ENCODE results near the gene ANKRD26. TPM values are rescaled to one million over a fixed set of nuclear protein-coding genes. Genes with fewer than 3 reads are reported as not detected.

The ANKRD26 gene
- total and polyA plus RNA-seq, 2 donors (not counting 1 experiment from before 2014, with no cell fraction given): 0.67 to 10.5 TPM

DNA sequence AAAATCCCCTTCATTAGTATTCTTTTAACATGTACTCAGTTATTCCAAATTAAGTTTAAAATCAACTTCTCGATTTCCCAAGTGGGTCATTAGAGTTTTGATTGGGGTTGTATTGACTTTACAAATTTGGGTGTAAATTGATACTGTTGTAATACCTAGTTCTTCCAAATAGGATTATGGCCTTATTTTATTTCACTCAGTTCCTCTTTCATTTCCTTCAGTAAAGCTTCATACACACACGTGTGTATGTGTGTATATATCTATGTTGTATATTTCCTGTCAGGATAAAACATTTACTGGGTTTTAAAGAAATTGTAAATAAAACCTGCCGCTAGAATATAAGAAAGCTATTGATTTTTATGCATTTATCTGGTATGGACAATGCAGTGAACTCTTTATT lies 38.0 kb upstream of the ANKRD26 start:
- no peaks in the 10 kb centered on the region for H3K9me3 Mint-ChIP-seq (ENCODE audit: insufficient read depth)
- ChIA-PET CTCF (interaction anchor here (0.6 kb wide), 1 partner anchor 1190 kb away, joined by 5 read pairs; no protein-coding TSS in a partner anchor), POLR2A (no interaction called here)
- Histone ChIP-seq H3K4me2 (replicated peaks; ENCODE audit: low read depth, low read length, poor library complexity, severe bottlenecking) (no peak overlapping the region), H3K27ac (ENCODE audit: low read length in 2 of 2) (peak overlapping the region in 1 of 2 donors; percentile 5), H3K4me3 (ENCODE audit: control extremely low read depth in 1 of 5, extremely low read depth in 1 of 5, insufficient read depth in 1 of 5, low read depth in 2 of 5, low read length in 4 of 5) (no peak overlapping the region), H3K4me1 (ENCODE audit: control insufficient read depth in 2 of 2, insufficient read depth in 2 of 2, low read length in 2 of 2) (peaks cover 0 to 6% of the 10 kb centered on the region in 2 donors), H3K79me2 (ENCODE audit: control insufficient read depth, insufficient read depth, low read length) (peaks cover 6% of the 10 kb centered on the region), H4K20me1 (ENCODE audit: control insufficient read depth, insufficient read depth, low read length, poor library complexity, severe bottlenecking) (no peaks in the 10 kb centered on the region), H3K36me3 (replicated peaks in 1 of 2; ENCODE audit: control extremely low read depth in 1 of 2, control insufficient read depth in 1 of 2, extremely low read depth in 1 of 2, insufficient read depth in 2 of 2, low read length in 1 of 2) (peaks cover 13 to 50% of the 10 kb centered on the region in 2 experiments), H3K9me3 (ENCODE audit: control extremely low read depth in 1 of 3, control insufficient read depth in 2 of 3, insufficient read depth in 1 of 3, low read length in 2 of 3) (no peaks in the 10 kb centered on the region), H3K27me3 (replicated peaks in 1 of 4; ENCODE audit: control extremely low read depth in 1 of 4, control insufficient read depth in 3 of 4, insufficient read depth in 4 of 4, low read length in 3 of 4) (no peaks in the 10 kb centered on the region), H2AFZ (ENCODE audit: insufficient read depth, low read depth, low read length, poor library complexity, severe bottlenecking) (no peak overlapping the region), H3K9ac (ENCODE audit: low read length) (no peak overlapping the region)
- H3K4me3 Mint-ChIP-seq: no peak overlapping the region
- no peaks in the 10 kb centered on the region for H3K27me3 Mint-ChIP-seq
- ATAC-seq (ENCODE audit: low read depth) (no peak), DNase-seq (no peak)
- TF ChIP-seq, protein P1, sequence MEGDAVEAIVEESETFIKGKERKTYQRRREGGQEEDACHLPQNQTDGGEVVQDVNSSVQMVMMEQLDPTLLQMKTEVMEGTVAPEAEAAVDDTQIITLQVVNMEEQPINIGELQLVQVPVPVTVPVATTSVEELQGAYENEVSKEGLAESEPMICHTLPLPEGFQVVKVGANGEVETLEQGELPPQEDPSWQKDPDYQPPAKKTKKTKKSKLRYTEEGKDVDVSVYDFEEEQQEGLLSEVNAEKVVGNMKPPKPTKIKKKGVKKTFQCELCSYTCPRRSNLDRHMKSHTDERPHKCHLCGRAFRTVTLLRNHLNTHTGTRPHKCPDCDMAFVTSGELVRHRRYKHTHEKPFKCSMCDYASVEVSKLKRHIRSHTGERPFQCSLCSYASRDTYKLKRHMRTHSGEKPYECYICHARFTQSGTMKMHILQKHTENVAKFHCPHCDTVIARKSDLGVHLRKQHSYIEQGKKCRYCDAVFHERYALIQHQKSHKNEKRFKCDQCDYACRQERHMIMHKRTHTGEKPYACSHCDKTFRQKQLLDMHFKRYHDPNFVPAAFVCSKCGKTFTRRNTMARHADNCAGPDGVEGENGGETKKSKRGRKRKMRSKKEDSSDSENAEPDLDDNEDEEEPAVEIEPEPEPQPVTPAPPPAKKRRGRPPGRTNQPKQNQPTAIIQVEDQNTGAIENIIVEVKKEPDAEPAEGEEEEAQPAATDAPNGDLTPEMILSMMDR (IDR thresholded peaks at IDR 0.05): no peak
- TF ChIP-seq EZH2 (IDR thresholded peaks at IDR 0.05; ENCODE audit: borderline replicate concordance, insufficient read depth, low read depth, low read length, poor library complexity, severe bottlenecking): no peak
- H3K27ac Mint-ChIP-seq: peak overlapping the region; percentile 2
- intact Hi-C loops (cut with micrococcal nuclease): no loop called here
- WGBS (ENCODE audit: insufficient coverage): no CpG with 5 or more reads among the region's 3 CpGs
- H3K4me1 Mint-ChIP-seq: peaks cover 9% of the 10 kb centered on the region

DNA sequence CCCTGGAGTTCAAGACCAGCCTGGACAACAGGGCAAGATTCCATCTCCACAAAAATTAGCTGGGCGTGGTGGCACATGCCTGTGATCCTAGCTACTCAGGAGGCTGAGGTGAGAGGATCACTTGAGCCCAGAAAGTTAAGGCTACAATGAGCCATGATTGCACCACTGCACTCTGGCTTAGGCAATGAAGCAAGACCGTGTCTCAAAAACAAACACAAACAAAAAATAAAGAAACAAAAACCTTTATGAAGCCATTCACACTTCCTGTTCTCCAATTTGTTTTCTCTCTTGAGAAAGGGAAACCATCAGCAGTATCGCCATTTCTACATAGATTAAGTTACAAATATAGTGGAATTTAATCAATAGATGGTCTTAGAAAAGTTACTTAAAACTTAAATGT lies 34.1 kb upstream of the ANKRD26 start:
- no peak for TF ChIP-seq EZH2 (IDR thresholded peaks at IDR 0.05; ENCODE audit: borderline replicate concordance, insufficient read depth, low read depth, low read length, poor library complexity, severe bottlenecking)
- TF ChIP-seq, protein P1 (IDR thresholded peaks at IDR 0.05): no peak
- H2AFZ ChIP-seq (ENCODE audit: insufficient read depth, low read depth, low read length, poor library complexity, severe bottlenecking): no peak overlapping the region
- H3K27ac ChIP-seq (ENCODE audit: low read length in 2 of 2): no peak overlapping the region
- H3K4me3 ChIP-seq (ENCODE audit: control extremely low read depth in 1 of 5, extremely low read depth in 1 of 5, insufficient read depth in 1 of 5, low read depth in 2 of 5, low read length in 4 of 5): no peak overlapping the region
- H3K27me3 ChIP-seq (replicated peaks in 1 of 4; ENCODE audit: control extremely low read depth in 1 of 4, control insufficient read depth in 3 of 4, insufficient read depth in 4 of 4, low read length in 3 of 4): no peaks in the 10 kb centered on the region
- H3K4me1 ChIP-seq (ENCODE audit: control insufficient read depth in 2 of 2, insufficient read depth in 2 of 2, low read length in 2 of 2): peaks cover 0 to 6% of the 10 kb centered on the region in 2 donors
- H4K20me1 ChIP-seq (ENCODE audit: control insufficient read depth, insufficient read depth, low read length, poor library complexity, severe bottlenecking): no peaks in the 10 kb centered on the region
- Mint-ChIP-seq H3K9me3 (ENCODE audit: insufficient read depth) (no peaks in the 10 kb centered on the region), H3K27ac (no peak overlapping the region), H3K27me3 (no peaks in the 10 kb centered on the region), H3K4me1 (peaks cover 9% of the 10 kb centered on the region), H3K4me3 (no peak overlapping the region)
- intact Hi-C loops (cut with micrococcal nuclease): no loop called here
- DNase-seq: no peak
- no peak overlapping the region for H3K9ac ChIP-seq (ENCODE audit: low read length)
- ATAC-seq (ENCODE audit: low read depth): no peak
- CTCF ChIA-PET: interaction anchor here (0.5 kb wide), 1 partner anchor 373 kb away, joined by 3 read pairs; no protein-coding TSS in a partner anchor
- 100% methylated on average over 1 of the region's 3 CpGs for WGBS (ENCODE audit: insufficient coverage)
- POLR2A ChIA-PET: no interaction called here
- H3K79me2 ChIP-seq (ENCODE audit: control insufficient read depth, insufficient read depth, low read length): peaks cover 2% of the 10 kb centered on the region
- no peak overlapping the region for H3K4me2 ChIP-seq (replicated peaks; ENCODE audit: low read depth, low read length, poor library complexity, severe bottlenecking)
- peaks cover 18 to 70% of the 10 kb centered on the region in 2 experiments for H3K36me3 ChIP-seq (replicated peaks in 1 of 2; ENCODE audit: control extremely low read depth in 1 of 2, control insufficient read depth in 1 of 2, extremely low read depth in 1 of 2, insufficient read depth in 2 of 2, low read length in 1 of 2)
- H3K9me3 ChIP-seq (ENCODE audit: control extremely low read depth in 1 of 3, control insufficient read depth in 2 of 3, insufficient read depth in 1 of 3, low read length in 2 of 3): no peaks in the 10 kb centered on the region

Measured in B cell (primary cell).